ENCODE data around the gene CRYZL1.

DNA sequence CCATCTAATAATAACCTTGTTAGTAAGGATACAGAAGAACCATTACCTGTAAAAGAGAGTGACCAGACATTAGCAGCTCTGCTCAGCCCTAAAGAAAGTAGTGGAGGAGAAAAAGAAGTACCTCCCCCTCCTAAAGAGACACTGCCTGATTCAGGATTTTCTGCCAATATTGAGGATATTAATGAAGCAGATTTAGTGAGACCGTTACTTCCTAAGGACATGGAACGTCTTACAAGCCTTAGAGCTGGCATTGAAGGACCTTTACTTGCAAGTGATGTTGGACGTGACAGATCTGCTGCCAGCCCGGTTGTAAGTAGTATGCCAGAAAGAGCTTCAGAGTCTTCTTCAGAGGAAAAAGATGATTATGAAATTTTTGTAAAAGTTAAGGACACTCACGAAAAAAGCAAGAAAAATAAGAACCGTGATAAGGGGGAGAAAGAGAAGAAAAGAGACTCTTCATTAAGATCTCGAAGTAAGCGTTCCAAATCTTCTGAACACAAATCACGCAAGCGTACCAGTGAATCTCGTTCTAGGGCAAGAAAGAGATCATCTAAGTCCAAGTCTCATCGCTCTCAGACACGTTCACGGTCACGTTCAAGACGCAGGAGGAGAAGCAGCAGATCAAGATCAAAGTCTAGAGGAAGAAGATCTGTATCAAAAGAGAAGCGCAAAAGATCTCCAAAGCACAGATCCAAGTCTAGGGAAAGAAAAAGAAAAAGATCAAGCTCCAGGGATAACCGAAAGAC, 87.1 kb downstream of the CRYZL1 start:
- TF ChIP-seq POLR2A (IDR thresholded peaks at IDR 0.05; ENCODE audit: borderline replicate concordance, extremely low read depth, insufficient read depth, insufficient read length) (no peak), CEBPB (IDR thresholded peaks at IDR 0.05; ENCODE audit: low read depth) (no peak), POLR2AphosphoS5 (IDR thresholded peaks at IDR 0.05; ENCODE audit: low read depth, low read length) (no peak), SRF (IDR thresholded peaks at IDR 0.05; ENCODE audit: low read depth) (no peak), YY1 (IDR thresholded peaks at IDR 0.05; ENCODE audit: extremely low read depth, insufficient replicate concordance, low read depth, low read length) (no peak), EZH2 (IDR thresholded peaks at IDR 0.05) (no peak), RAD21 (IDR thresholded peaks at IDR 0.05; ENCODE audit: low read depth) (no peak), FOSL1 (IDR thresholded peaks at IDR 0.05; ENCODE audit: low read depth) (no peak), SP1 (IDR thresholded peaks at IDR 0.05; ENCODE audit: low read depth) (no peak)
- TF ChIP-seq, protein P1, sequence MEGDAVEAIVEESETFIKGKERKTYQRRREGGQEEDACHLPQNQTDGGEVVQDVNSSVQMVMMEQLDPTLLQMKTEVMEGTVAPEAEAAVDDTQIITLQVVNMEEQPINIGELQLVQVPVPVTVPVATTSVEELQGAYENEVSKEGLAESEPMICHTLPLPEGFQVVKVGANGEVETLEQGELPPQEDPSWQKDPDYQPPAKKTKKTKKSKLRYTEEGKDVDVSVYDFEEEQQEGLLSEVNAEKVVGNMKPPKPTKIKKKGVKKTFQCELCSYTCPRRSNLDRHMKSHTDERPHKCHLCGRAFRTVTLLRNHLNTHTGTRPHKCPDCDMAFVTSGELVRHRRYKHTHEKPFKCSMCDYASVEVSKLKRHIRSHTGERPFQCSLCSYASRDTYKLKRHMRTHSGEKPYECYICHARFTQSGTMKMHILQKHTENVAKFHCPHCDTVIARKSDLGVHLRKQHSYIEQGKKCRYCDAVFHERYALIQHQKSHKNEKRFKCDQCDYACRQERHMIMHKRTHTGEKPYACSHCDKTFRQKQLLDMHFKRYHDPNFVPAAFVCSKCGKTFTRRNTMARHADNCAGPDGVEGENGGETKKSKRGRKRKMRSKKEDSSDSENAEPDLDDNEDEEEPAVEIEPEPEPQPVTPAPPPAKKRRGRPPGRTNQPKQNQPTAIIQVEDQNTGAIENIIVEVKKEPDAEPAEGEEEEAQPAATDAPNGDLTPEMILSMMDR (IDR thresholded peaks at IDR 0.05 in 2 of 3, conservative IDR thresholded peaks at IDR 0.05 in 1 of 3; ENCODE audit: borderline replicate concordance in 1 of 3, insufficient read depth in 1 of 3, low read depth in 2 of 3, low read length in 2 of 3): no peak
- TF ChIP-seq, protein P2, sequence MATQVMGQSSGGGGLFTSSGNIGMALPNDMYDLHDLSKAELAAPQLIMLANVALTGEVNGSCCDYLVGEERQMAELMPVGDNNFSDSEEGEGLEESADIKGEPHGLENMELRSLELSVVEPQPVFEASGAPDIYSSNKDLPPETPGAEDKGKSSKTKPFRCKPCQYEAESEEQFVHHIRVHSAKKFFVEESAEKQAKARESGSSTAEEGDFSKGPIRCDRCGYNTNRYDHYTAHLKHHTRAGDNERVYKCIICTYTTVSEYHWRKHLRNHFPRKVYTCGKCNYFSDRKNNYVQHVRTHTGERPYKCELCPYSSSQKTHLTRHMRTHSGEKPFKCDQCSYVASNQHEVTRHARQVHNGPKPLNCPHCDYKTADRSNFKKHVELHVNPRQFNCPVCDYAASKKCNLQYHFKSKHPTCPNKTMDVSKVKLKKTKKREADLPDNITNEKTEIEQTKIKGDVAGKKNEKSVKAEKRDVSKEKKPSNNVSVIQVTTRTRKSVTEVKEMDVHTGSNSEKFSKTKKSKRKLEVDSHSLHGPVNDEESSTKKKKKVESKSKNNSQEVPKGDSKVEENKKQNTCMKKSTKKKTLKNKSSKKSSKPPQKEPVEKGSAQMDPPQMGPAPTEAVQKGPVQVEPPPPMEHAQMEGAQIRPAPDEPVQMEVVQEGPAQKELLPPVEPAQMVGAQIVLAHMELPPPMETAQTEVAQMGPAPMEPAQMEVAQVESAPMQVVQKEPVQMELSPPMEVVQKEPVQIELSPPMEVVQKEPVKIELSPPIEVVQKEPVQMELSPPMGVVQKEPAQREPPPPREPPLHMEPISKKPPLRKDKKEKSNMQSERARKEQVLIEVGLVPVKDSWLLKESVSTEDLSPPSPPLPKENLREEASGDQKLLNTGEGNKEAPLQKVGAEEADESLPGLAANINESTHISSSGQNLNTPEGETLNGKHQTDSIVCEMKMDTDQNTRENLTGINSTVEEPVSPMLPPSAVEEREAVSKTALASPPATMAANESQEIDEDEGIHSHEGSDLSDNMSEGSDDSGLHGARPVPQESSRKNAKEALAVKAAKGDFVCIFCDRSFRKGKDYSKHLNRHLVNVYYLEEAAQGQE (IDR thresholded peaks at IDR 0.05; ENCODE audit: low read depth): no peak

All from HCT116 (cell line).